ENCODE results near the gene HEATR3.

DNA sequence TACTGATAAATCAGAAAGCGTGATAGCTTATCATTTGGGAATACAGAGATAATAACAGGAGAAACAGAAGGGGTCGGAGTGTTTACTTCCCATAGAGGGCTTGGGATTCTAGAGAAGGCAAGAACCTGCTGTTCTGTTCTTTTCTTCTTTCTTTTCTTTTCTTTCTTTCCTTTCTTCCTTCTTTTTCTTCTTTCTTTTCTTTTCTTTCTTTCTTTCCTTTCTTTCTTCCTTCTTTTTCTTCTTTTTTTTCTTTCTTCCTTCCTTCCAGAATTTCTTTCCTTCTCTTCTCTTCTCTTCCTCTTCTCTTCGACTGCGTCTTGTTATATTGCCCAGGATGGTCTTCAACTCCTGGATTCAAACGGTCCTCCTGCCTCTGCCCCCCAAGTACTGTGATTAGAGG, 22.4 kb upstream of the HEATR3 start:
- TF ChIP-seq EZH2 (IDR thresholded peaks at IDR 0.05; ENCODE audit: insufficient read depth, poor library complexity, severe bottlenecking) (no peak), EZH2phosphoT487 (IDR thresholded peaks at IDR 0.05; ENCODE audit: insufficient read depth, low read depth) (no peak)
